Measurements from ENCODE around the gene PGC.
A peak's percentile ranks its signal among the peaks of the same experiment; 100 is the strongest.

The PGC gene

DNA sequence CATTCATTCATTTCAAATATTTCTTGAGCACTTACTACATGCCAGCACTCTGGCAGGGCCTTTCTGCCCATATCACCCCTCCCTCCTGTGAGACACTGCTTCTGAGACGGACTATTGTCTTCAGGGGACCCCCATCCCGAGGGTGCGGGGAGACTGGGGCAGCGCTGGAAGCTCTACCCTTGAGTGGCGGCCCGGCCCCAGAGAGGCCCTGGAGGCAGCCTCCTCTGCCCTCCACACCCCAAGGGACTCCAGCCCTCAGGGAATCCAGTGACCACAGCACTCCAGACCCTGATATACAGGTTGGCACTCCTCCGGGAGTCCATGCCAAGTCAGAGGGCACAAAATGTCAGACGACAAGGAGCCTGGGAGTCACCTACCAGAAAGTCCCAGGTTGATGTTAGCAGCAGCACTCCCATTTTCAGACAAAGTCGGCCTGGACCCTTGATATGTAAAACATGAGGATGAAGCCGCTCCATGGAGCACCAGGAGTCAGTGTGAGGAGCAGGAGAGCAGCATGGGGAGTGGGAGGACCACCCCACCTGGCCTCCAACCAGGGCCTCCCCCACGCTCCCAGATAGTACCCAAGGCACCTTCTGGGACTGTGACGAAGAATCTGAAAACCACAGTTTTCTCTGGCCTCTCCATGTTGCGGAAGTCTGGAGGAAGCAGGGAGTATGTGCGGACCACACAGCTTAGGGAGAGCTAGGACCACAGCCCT, 32.5 kb downstream of the PGC start:
- no peak for DNase-seq (ENCODE audit: low read depth)

- DNase-seq (ENCODE audit: low read depth) = no peak
Observed at GRCh38 chr6:41713650-41714291, 33.4 kb downstream of the PGC start.

GRCh38 chr6:41713159-41713649, 34.0 kb downstream of the PGC start:
- DNase-seq (ENCODE audit: low read depth) = peak; percentile 26

- DNase-seq (ENCODE audit: low read depth) = peak; percentile 41
Observed at GRCh38 chr6:41712651-41713103, 34.5 kb downstream of the PGC start.

DNA sequence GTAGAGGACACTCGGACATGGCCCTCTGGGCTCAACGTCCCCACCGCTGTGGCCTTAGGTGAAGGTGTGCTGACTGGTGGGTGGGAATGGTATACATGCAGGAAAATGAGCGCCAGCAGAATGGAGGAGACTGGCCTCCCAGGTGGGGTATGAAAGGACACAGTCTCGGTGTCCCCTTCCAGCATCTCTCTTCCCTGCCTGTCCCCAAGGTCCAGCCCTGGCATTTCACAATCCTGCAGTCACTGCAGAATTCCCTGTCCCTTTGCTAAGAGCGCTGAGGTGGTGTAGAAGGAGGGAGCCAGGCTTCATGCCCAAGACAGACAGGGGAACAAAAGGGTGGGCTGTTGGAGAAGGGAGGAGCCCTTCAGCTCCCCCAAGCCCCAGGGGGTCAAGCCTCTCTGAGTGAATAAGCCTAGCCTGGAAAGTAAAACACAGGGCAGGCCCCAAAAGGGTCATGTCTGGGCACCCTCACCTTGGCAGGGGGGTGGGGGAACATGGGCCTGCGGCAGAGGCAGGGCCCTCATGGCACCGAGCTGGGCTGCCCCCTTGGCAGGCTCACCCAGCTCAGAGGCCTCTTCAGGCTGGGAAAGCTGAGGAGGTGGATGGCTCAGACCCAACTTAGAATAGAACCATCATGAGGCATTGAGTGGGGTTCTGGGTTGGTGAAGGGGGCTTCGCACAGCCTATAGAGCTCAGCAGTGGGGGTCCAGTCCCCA, 35.7 kb downstream of the PGC start:
- DNase-seq (ENCODE audit: low read depth) = no peak

- no peak for DNase-seq (ENCODE audit: low read depth)
Observed at GRCh38 chr6:41709375-41709774, 37.8 kb downstream of the PGC start.

- DNase-seq (ENCODE audit: low read depth) = no peak
Observed at GRCh38 chr6:41708856-41709255, 38.3 kb downstream of the PGC start.

- DNase-seq (ENCODE audit: low read depth) = no peak
Observed at GRCh38 chr6:41707565-41708200, 39.5 kb downstream of the PGC start.

GRCh38 chr6:41706876-41707564, 40.2 kb downstream of the PGC start:
- DNase-seq (ENCODE audit: low read depth) = peak; percentile 76

DNA sequence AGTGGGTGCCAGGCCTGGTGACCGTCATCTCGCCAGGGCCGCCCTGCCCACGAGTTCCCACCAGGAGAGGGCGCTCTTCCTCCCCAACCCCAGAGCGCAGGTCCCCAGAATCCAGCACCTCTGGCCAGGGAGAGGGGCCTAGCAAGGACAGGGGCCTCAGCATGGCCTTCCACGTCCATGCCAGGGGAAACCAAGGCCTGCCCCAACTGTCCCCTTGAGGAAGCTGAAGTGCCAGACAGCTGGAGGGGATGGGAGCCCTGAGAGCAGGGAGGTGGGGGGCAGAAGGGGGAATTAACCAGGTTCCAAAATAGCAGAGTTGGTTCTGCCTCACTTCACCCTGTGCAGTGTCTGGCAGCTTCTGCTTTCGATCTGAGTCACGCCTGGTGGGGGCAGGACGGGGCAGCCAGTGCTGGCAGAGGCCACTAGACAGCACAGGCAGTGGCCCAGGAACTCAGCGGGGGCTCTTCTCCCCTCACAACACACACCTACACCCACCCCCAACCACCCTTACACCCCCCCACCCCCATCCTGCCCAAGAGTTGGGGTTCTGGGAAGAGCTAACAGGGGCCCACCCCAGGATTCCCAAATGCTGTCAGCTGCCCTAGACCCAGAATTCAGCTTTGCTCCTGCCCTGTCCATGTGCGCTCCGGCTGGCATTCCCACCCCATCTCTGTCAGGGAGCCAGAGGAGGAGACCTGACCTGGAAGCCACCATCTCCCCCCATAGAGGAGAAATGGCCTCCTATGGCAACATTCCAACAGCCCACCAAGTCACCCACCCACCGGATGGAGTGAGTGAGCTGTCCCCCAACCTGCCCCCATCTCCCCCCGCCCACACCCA, 41.0 kb downstream of the PGC start:
- peak; percentile 73 for DNase-seq (ENCODE audit: low read depth)

DNA sequence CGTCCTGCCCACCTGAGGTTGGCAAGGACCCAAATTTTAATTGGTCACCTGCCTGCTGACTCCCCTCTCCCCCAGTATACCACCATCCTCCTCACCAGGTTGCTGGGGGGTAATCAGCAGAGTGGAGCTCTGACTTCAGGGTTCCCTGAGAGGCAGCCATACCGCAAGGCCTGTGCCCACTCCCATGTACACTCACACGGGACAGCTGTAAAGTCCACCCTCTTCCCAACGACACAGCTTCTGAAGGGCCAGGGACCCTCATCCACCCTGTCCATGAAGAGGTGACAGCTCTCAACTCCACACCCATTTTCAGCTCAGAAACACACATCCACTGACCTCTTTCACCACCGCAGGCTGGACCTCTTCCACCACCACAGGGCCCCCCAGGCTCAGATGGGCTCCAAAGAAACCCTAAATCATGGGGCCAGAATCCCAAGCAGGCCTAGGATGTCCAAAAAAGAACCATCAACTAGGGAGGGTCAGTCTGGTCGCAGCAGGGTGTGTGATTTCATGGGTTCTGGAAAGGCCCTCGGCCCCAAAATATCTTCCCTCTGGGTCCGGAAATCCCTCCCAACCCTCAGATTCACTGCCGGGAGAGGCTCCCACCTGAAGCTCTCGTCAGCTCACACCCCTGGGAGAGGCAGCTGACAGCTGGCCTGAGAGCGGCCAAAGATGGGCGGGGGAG, 41.7 kb downstream of the PGC start:
- no peak for DNase-seq (ENCODE audit: low read depth)

- DNase-seq (ENCODE audit: low read depth) = no peak
Observed at GRCh38 chr6:41704656-41705310, 42.4 kb downstream of the PGC start.

DNA sequence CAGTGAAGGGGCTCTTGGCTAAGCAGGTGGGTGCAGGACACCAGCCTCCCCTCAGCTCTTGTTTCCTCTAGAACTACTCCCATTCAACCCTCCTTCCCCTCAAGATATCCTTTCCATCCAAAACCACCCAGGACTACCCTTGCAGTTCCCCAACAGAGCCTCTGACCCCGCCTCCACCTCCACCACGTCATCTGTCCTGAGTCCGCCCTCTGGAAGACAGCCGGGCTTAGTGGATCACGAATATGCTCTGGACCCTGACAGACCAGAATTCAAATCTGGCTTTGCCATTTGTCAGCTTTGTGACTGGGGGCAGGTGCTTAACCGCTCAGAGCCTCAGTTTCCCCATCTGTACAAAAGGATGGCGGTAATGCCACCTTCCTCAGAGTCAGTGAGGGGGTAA, 43.2 kb downstream of the PGC start:
- DNase-seq (ENCODE audit: low read depth) = no peak

DNA sequence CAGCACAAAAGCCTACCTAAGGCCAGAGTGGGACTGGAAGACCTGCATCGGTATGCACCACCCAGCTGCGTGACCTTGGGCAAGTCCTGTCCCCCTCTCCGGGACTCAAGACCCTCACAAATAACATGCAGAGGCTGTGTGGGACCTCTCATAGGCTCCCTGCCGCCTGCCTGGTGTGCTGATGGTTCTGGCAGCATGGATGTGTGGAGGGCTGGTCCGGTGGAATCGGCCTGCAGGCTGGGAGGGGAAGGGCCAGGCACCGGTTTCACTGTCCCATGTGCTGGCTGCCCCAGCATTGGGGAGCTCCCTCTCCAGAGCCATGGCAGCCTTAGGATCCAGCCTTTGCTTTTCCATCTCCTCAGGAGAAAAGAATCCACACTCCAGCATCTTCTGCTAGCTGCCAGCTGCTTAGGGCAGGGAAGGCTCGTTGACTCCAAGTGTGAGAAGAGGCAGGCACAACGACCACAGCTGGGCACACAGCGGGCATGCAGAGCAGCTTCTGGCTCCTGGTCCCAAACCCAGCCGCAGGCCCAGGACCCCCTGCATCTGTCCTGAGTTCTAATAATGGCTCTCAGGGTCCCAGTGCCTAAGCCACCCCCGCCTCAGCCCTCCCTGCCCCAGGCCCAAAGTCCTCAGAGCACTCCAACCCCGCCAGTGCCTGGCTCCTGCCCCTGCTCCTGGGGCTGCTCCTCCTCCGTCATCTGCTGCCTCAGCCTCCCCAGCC, 44.3 kb downstream of the PGC start:
- no peak for DNase-seq (ENCODE audit: low read depth)

- DNase-seq (ENCODE audit: low read depth) = no peak
Observed at GRCh38 chr6:41702089-41702745, 45.0 kb downstream of the PGC start.

DNA sequence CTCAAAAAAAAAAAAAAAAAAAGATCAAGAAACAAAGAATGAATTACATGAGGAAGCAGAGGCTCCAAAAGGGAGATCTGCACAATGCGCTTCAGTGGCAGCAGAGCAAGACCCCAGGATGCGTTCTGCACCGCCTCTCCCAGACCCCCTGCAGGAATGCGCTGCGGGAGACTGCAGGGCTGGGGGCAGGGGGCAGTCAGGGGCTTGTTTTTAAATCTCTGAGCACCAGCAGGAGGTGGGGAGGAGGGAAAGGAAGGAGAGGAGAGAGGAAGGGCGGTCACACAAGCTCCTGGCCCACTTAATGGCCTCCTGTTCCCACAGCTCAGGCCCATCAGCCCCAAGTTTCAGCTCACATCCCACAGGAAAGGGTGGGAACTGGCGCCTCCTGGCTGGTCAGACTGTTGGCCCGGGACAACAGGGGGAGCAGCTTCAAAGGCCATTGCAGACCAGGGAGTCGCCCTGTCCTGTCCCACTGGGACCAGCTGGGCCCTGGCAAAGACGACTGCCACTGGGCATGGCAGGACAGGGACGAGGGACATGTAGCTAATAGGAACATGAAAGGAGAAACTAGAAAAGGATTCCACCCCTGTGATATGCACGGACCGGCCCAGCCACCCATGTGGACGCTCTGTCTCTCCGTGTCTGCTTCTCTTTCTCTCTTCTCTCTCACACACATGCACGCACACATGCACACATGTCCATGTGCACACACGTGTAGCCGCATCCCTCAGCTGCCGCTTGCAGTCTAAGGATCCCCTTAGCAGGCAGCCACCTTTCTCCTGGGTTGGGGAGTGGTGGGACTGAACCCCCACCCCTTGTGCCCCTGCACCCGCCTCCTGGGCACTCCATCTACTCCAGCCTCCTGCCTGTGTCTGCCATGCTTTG, 46.5 kb downstream of the PGC start:
- no peak for DNase-seq (ENCODE audit: low read depth)

DNA sequence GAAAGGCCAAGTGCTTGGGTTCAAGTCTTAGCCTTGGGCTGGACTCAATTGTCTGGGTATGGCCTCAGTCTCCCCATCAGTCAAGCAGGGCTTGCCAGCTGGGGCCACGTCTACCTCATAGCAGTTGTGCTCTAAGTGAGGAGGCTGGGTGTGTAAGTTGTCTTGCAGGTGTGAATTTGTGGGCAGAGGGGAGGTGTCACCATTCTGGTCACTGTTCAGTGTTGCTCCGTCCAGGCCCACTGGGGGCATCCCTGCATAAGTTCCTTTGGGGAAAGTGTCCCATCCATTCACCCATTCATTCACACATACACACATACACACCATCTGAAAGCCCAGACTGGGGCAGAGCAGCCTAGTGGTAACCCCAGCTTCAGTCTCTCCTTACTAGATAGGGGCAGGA, 48.1 kb downstream of the PGC start:
- no peak for DNase-seq (ENCODE audit: low read depth)
